GM19395 (cell line): Measurements from ENCODE around the gene R3HDM2.

Source experiments
- ATAC-seq: cut with Tn5 transposase; IDR thresholded peaks from one replicate; pipeline ENCODE4 v1.9.1; 2021; ENCODE audit warnings: mild to moderate bottlenecking, moderate library complexity; ENCODE audit not compliant: unreplicated experiment

The R3HDM2 gene

DNA sequence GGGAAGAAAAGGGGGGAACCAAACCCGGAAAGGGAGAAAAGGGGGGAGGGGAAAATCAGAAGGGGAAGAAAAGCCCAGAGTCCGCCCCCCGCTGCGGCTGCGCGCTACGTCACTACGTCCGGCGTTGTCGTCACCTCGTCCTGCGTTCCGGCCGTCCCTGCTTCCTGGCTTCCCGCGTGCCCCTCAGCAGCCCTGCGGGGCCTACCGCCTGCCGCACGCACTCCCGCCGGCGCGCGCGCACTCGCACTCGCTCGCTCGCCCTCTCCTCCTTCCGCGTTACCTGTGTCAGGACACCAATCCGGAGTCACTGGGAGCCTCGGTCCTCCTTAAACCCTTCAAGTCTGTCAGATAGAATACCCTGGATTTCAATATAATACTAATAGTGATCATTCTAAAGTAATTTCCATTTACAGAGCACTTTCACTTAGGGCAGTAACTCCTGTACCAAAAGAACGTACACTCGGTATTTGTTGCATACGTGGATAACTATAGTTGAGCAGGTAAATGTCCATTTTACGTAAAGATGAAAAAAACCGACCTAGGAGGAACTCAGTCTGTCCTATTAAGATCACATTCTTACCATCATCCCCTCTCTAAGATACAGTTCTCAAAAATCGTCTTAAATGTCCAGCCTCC is at the start of gene R3HDM2:
TSS of gene R3HDM2 (minus strand) at position 113 of the 636 bp plus-strand sequence. CDS start 120,615 bp downstream, outside the sequence.
- peak; percentile 90 for ATAC-seq

- peak; percentile 41 for ATAC-seq
Measured at GRCh38 chr12:57479376-57480115, 48.7 kb upstream of the R3HDM2 start, which contains the start of gene ARHGAP9. ARHGAP9 (minus strand) TSS chr12:57479866; CDS start chr12:57479406, 460 bp downstream.

DNA sequence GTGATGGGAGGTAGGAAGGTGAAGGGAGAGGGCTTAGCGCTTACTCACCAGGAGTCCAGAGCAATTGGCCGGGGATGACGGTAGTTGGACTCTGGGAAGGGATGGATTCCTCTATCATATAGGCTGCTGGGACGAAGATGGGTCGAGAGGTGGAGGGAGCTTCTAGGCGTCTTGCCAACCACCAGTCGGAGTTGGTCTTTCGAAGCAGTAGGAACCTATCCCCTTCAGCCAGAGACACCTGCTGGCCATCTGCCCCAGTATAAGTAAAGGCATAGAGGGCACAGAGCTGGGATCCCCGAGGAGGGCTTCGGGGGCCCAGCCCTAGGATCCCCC is 48.2 kb upstream of the R3HDM2 start:
- ATAC-seq: peak; percentile 2

DNA sequence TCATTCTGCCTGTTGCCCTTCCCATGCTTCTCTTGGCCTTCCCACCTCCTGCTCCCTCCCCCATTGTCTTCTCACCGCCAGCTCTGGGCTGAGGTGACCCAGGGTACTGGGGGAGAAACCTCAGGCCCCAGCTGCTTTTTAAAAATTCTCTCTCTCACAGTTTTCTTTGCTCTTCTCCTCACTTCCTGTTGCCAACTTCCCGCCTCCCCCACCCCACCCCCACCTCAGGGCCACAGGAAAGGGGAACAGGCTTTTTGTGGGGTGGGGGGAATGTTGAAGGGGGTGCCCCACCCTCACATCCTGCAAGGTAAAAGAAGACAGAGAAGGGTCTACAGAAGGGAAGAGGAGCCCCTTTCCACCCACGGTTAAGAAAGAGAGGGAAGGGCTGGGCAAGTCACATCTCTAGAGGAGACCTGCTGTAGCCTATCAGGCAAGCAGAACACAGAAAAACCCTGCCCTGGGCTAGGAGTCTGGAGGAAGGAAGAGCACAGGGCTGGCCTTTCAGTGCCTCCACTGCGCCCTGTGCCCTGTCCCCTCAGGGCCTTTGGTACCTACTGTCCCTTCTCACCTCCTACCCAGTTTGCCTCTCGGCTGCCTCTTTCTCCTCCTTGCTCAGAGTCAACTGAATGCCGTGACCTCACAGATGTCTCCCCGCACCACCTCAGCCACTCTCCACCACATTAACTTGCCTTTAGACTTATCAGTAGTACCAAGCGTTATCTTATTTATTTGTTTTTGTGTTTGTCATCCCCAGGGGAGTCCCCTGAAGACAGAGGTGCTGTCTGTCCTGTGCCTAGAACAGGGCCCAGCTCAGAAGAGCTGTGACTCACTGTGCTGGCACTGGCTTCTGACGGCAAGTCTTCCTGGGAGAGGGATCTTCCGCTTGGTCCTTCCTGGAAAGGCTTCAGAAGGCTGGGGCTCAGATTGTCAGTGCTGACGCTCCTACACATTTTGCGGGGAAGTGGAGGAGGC is 47.2 kb upstream of the R3HDM2 start:
- peak; percentile 55 for ATAC-seq

DNA sequence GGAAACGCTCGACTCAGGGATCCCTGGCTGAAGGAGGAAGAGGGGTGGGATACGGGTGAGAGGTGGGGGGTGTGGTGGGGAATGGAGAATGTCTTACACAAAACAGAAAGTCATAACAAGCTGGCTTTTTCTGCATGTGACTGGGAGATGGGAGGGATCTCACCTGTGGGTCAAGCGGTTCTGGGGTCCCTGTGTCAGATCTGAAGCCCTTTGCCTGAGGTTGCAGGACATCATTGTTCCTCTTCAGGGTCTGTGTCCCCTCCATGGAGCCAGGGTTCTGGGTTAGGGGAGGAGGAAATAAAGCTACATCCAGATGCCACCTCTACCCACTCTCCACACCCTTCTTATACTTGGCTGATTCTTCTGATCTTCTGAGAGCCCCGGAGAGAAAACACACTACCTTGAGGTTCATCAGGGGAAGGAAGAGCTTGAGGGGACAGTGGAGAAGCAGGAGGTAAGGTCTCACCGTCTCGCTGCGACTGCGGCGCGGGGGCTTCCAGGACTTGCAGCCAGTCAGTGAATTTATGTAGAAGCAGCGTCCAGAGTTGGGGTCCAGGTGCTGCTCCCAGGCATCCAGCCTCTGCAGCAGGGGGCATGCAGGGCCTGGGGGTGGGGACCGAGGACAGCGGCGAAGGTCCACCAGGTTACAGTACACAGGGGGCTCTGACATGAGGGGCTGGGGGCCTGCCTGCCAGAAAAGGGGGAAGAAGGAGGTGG is 46.3 kb upstream of the R3HDM2 start:
- no peak for ATAC-seq

DNA sequence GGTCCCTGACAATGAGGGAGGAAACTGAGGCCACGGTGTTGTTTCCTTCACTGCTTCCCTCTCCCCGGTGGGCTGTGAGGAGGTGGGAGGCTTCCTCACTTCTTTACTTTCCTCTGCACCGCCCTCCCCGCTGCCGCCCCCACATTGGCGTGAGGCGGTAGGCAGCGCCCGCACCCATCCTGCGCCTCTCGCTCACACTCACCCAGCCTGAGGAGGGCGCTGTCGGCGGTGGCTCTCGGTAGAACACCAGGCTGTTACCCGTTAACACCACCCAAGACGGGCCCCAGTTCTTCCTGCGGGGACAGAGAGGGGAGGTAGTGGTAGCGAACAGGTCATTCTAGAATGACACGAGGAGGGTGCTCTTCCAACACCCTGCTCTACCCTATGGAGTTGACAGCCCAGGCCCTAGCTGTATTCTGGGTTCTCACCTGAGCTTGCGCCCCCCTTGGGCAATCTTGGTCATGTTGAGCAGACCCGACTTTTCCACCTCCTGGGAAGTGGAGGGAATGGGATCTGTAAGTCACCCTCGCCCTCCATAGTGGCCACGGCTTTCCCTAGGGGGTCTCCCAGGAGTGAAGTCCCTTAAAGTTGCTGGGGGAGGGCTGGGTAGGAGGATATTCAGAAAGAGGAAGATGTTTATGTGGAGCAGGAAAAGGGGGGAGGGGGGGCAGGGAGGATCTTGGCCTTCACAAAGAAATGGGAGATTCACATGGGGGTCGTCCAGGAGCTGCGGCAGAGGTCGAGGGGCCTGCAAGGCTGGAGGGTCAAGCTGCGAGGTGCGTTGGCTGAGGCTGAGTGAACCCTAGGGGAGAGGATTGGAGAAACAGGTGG is 45.5 kb upstream of the R3HDM2 start:
- ATAC-seq: peak; percentile 43

DNA sequence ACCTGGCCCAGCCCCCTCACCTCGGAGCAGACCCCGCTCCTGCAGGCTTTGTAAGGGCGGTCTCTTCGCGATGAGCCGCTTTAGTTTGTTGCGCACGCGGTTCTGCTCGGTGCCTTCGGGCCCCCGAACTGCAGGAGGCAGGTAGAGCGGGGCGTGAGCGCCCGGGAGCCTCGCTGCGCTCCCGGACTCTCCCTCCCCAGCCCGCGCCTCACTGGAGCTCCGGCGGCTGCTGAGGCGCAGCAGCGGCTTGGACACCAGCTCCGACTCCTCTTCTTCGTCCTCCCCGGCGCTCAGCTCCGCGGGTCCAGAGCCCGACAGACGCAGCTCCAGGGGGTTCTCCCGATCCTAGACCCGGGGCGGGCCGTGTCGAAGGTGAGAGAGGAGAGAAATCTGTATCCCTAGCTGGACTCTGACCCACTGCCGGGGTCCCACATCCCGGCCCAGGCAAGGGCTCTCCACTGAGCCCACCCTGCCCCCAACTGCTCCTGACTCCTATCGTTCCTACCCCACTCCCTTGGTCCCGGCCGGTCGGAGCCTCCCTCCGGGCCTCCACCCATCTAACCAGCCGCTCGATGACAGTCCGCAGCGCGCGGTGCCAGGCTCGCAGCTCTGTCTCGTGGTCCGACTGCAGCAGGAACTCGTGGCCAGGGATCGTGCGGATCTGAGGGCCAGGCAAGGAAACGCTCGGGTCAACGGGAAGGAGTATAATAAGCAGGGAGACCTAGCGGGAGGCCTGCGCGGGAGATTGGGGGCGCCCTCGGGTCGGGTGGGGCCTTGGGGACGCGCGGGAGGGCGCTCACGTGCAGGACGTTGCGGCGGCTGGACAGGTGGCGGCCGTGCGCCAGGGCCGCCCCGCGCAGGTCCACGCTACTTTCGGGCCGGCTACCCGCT is 44.7 kb upstream of the R3HDM2 start:
- peak; percentile 12 for ATAC-seq

GRCh38 chr12:57474862-57475261 is 44.0 kb upstream of the R3HDM2 start:
- no peak for ATAC-seq

- no peak for ATAC-seq
Measured at GRCh38 chr12:57474430-57474829, 43.6 kb upstream of the R3HDM2 start.

DNA sequence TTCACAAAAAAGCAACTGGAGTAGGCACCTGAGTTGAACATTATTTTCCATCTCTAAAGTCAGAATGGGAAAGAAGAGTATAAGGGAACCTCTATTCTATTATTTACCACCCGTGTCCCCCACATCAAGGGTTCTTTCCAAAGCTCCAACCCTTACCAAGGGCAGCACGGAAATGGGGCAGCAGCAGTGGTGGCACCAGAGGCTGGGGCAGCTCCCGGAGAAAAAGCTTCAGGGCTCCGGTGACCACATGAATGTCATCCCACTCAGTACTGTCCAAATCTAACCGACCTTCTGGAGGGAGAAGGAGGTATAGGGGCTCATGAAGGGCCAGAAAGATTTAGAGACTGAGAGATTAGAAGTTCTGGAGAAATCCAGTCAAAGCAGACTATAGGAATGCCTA is 43.0 kb upstream of the R3HDM2 start:
- no peak for ATAC-seq

GRCh38 chr12:57473392-57473791 is 42.5 kb upstream of the R3HDM2 start:
- no peak for ATAC-seq

DNA sequence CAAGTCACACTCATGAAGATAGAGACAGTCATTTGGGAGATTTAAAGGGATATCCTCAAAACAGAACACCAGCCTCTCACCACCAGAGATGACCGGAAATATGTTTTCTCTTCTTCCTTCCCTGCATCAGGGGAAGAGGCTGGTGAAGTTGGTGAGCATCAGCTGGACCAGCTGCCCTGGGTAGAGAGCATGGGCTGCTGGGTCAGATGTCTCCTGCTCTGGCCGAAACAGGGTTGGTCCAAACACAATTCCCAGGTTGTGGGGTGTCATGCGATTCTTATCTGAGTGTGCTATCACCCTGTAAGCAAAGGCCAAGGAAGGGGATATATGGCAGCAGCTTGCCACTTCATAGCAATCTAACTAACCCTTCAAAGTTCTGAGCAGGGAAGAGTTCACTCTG is 41.5 kb upstream of the R3HDM2 start:
- ATAC-seq: no peak

DNA sequence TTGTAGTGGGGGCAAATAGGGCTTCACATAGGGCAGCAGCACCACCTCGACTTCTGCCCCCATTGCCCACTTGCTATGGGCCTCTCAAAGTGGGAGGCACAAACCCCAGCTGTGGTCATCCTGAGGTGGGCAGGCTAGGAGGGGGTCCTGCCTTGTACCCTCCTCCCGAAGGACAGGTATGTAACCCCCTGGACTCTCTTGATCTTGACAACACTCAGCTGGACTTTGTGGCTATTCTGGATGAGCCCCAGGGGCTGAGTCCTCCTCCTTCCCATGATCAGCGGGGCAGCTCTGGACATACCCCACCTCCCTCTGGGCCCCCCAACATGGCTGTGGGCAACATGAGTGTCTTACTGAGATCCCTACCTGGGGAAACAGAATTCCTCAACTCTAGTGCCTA is 40.8 kb upstream of the R3HDM2 start:
- no peak for ATAC-seq

- ATAC-seq: no peak
Measured at GRCh38 chr12:57470970-57471656, 40.3 kb upstream of the R3HDM2 start.

- ATAC-seq: no peak
Measured at GRCh38 chr12:57470286-57470969, 39.6 kb upstream of the R3HDM2 start.

DNA sequence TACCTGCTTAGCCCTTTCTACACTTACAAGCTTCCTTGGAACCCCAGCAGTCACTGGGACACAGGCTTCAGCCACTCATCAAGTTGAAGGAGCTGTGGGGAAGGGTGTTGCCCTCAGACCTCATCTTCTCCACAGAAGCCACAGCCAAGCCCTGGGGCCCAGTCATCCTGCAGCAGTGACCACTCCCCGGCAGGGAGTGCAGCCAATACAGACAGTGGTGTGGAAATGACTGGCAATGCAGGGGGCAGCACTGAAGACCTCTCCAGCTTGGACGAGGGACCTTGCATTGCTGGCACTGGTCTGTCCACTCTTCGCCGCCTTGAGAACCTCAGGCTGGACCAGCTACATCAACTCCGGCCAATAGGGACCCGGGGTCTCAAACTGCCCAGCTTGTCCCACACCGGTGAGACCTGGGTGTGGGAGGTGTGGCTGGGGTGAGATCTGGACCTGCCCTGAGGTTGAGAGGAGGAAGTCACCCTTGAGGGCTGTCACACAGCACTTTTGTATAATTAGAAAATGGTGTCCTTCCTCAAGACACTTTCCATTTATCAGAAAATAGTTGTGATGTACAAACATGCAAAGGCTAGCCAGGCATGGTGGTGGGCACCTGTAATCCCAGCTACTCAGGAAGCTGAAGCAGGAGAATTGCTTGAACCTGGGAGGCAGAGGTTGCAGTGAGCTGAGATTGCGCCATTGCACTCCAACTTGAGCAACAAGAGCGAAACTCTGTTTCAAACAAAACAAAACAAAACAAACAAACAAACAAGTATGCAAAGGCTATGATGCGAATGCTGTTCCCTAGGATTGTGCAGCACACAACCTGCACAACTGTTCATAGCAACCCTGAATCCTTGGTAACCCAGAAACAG is 38.7 kb upstream of the R3HDM2 start:
- ATAC-seq: no peak

GRCh38 chr12:57467915-57468314 is 37.1 kb upstream of the R3HDM2 start:
- ATAC-seq: no peak
